IPS-18c (cell line): Measurements from ENCODE around the gene GSTM2.
"Not testable (repeated sequence)": the region's sequence is repeated elsewhere in the genome, so short reads cannot be mapped to it uniquely, and the experiment has no call there.

Experiments
- H3K4me3 ChIP-seq: 2 replicates; pipeline ENCODE4 v1.7.0; 2013; ENCODE audit warnings: low read depth, mild to moderate bottlenecking, low read length, moderate library complexity; ENCODE audit not compliant: insufficient read depth
- H3K9me3 ChIP-seq: one replicate; pipeline ENCODE4 v1.6.1; 2013; ENCODE audit warnings: mild to moderate bottlenecking, low read length, moderate library complexity; ENCODE audit not compliant: control insufficient read depth, insufficient read depth

Gene GSTM2

DNA sequence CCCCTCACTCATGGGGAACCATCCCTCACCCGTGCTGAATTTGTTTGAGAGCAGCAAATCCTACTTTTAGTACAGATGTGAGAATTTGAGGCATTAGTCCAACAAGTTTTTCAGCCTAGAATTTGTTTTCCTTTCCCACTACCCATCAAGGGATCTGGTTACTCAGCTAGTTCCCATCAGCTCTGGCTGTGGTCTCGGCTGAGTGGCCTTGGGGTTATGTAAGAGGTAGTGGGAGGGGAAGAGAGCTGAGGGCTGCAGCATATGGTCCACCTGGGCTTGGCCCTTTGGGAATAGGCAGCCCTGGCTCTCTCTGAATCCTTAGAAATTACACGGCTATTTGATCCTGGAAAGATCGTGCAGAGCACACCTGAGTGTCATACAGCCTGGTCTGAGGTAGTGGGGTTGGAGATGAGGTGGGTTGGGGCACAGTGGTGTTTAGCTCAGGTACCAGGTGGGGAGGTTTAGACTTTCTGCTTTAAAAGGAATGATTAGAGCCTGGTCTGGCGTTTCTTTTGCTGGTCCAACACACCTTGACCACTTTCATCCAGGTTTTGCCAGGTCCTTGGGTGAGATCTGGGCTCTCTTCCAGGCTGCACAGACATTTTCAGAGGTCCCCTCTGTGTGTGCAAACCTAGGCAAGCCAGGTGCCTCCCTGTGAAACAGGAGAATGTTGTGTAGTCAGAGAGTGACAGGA lies 7.7 kb upstream of the GSTM2 start:
- H3K9me3 ChIP-seq = peaks cover 2% of the 10 kb centered on the region
- H3K4me3 ChIP-seq = no peak overlapping the region

DNA sequence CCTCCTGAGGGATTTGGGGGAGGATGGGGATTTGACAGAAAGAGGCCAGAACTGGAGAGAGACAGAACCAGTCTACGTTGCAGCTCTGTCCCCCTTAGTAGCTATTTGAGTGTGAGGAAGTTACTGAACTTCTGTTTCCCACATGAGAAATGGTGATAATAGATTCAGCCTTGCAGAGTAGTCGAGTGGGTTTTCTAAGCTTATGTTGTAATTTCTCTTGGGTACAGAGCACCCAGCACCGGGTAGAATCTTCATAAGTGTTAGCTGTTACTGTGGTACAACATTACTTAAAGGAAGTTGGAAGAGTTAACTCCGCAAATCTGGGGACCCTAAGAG lies 7.2 kb upstream of the GSTM2 start:
- not testable (repeated sequence) for H3K4me3 ChIP-seq, H3K9me3 ChIP-seq

DNA sequence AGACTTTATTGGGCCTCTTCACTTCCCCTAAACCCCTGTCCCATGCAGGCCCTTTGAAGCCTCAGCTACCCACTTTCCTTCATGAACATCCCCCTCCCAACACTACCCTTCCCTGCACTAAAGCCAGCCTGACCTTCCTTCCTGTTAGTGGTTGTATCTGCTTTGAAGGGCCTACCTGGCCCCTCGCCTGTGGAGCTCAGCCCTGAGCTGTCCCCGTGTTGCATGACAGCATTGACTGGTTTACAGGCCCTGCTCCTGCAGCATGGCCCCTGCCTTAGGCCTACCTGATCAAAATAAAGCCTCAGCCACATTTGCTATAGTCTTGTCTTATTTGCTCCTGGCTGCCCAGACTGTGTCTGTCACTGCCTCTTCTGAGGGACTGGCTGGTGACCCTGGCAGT lies 6.5 kb upstream of the GSTM2 start:
- H3K4me3 ChIP-seq = no peak overlapping the region

DNA sequence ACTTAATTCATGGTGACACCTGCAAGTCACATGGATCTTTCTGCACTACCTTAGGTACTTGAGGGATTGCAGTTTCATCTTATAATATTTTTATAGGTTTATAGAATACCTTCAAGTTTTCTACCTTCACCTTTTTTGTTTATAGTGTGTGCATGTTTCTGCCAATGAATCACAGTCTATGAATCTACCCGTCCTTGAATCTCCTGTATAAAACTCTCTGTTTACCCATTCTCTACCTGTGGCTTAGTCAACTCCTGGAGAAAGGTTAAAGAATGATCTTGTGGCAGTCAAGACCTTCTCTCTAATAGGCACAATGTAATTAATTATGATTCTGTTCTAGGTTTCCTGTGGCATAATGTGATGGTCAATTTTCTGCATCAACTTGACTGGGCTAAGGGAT lies 3.2 kb upstream of the GSTM2 start:
- peaks cover 2% of the 10 kb centered on the region for H3K9me3 ChIP-seq
- no peak overlapping the region for H3K4me3 ChIP-seq

More for the DNA sequence above, 6.5 kb upstream of the GSTM2 start:
- H3K9me3 ChIP-seq = peaks cover 2% of the 10 kb centered on the region

DNA sequence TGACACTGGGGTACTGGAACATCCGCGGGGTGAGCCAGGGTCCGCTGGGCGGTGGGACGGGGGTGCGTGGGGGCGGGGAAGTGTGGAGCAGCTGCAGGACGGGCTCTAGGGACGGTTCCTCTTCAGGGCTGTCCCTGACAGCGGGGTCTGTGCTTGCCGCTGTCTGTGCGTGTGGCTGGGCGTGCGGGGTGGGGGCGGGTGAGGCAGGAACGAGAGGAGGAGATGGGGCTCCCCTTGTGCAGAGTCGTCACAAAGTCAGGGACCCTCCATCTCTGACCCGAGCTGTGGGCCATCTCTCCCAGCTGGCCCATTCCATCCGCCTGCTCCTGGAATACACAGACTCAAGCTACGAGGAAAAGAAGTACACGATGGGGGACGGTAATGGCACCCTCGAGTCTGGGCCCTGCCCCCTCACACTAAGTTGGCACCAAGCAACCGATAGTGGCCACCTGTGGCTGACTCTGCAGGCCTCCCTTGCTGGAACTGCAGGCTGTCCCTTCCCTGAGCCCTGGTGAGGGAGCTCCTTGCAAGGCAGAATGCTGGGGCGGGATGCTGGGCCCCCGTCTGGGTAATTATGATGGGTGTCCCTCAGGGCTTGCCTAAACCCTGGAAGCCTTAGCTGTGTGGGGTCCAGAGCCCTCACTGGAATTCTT lies 392 bp downstream of the GSTM2 start:
- Histone ChIP-seq H3K4me3 (peak overlapping the region; percentile 43), H3K9me3 (no peaks in the 10 kb centered on the region)

DNA sequence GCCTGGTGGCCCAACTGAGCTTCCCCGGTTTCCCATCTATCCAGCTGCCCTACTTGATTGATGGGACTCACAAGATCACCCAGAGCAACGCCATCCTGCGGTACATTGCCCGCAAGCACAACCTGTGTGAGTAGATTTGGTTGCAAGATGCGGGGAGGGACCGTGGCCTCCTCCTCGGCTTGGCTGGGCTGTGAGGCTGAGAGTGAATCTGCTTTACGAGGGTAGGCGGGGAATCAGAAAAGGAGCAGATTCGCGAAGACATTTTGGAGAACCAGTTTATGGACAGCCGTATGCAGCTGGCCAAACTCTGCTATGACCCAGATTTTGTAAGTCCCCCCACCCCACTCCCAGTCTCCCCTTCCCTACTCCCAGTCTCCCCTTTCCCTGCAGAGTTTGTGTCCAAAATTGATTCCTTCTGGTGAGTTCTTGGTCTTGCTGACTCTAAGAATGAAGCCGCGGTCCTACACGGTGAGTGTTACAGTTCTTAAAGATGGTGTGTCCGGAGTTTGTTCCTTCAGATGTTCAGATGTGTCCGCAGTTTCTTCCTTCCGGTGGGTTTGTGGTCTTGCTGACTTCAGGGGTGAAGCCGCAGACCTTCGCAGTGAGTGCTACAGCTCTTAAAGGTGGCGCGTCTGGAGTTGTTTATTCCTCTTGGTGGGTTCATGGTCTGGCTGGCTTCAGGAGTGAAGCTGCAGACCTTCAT lies 1.5 kb downstream of the GSTM2 start:
- Histone ChIP-seq H3K9me3 (no peaks in the 10 kb centered on the region), H3K4me3 (no peak overlapping the region)

DNA sequence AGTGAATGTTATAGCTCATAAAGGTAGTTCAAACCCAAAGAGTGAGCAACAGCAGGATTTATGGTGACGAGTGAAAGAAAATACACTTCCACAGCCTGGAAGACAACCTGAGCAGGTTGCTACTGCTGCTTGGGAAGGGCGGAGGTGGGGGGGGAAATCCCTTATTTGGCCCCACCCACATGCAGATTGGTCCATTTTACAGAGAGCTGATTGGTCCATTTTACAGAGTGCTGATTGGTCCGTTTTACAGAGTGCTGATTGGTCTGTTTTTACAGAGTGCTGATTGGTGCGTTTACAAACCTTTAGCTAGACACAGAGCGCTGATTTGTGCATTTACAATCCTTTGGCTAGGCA lies 2.1 kb downstream of the GSTM2 start:
- H3K4me3 ChIP-seq, H3K9me3 ChIP-seq: not testable (repeated sequence)

DNA sequence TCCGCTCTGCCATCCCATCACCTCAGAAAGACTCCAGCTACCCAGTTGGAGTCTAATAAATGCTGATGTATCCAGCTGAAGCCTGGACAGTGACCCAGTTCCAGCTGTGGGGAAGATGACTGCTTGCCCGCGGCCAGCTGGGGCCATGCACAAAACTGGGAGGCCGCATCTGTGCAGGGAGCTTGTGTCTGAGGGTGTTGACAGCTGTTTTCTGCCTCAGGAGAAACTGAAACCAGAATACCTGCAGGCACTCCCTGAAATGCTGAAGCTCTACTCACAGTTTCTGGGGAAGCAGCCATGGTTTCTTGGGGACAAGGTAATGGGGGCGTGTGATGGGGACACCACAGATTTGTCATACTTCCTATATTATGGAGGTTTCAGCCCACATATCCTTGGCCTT lies 3.2 kb downstream of the GSTM2 start:
- Histone ChIP-seq H3K9me3 (no peaks in the 10 kb centered on the region), H3K4me3 (no peak overlapping the region)

DNA sequence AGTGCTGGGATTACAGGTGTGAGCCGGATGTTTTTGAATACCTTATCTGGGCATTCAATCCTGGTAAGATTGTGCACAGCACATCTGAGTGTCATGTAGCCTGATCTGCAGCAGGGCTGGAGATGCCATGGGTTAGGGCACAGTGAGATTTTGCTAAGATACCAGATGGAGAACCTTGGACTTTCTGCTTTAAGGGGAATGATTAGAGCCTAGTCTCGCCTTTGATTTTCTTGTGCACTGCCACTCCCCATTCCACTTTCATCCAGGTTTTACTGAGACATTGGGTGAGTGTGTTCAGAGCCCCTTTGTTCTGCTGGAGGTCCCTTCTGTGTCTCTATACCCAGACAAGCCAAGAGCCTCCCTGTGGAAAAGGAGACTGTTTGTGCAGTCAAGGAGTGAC lies 6.0 kb downstream of the GSTM2 start:
- H3K9me3 ChIP-seq, H3K4me3 ChIP-seq: not testable (repeated sequence)

DNA sequence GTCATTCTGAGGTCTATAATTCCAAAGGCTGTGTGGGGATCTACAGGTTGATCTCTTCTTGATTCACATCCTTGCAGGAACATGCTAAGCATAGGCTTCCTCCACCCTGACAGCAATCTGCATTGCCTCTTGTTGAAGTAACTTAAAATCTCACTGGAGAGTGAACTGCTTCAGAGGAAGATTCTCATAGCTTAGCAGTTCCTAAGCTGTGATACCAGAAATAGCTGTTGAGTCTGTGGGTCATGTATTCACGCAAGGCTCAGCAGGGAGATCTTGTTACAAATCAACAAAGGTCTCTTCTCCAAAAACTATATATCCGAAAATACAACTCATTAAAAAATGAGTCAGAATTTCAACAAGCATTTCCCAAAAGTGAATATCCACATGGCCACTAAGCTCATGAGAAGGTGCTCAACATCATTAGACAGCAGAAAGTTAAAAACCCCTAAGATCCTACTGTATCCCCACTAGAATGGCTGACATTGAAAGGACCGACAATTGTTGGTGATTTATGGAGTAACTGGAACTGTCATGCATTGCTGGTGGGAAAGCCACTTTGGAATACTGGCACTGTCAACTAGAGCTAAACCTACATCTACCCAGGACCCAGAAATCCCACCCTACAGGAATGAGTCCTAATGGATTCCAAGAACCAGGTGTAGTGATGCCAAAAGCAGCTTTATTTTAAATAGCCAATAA lies 9.0 kb downstream of the GSTM2 start:
- H3K9me3 ChIP-seq, H3K4me3 ChIP-seq: not testable (repeated sequence)

DNA sequence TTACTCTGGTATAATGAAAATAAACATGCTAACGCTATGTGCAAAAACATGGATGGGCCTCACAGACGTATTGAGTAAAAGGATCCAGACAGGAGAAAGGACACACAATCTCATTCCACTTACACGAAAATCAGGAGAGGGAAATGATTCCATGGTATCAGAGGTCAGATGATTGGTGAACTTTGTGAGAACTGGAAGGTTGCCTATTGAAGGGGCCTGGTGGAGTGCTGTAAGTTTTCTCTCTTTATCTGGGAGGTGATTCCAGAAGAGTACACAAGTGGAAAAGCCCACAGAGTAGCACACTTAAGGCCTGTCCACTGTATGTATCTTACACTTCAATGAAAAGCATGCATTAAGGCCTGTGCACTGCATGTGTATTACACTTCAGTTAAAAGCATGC lies 9.6 kb downstream of the GSTM2 start:
- no peak overlapping the region for H3K4me3 ChIP-seq
- no peaks in the 10 kb centered on the region for H3K9me3 ChIP-seq

DNA sequence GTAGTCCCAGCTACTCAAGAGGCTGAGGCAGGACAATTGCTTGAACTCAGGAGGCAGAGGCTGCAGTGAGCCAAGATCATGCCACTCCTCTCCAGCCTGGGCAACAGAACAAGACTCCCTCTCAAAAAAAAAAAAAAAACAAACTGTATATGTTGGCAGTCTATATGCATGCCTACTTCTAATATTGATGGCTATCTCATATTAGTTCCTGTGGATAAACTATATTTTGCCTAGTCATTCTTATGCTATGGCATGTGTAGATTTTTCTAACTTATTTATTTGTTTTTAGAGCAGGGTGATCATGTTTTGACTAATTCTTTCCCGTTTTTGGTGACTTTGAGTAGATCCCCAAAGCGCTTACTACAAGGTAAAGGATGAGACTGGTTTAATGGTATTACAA lies 10.8 kb downstream of the GSTM2 start:
- not testable (repeated sequence) for H3K4me3 ChIP-seq, H3K9me3 ChIP-seq

DNA sequence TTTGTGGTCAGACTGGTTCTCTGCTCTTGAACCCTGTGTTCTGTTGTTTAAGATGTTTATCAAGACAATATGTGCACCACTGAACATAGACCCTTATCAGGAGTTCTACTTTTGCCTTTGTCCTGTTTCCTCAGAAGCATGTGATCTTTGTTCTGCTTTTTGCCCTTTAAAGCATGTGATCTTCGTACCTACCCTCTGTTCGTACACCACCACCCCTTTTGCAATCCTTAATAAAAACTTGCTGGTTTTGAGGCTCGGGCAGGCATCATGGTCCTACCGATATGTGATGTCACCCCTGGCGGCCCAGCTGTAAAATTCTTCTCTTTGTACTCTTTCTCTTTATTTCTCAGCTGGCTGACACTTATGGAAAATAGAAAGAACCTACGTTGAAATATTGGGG lies 16.9 kb downstream of the GSTM2 start:
- not testable (repeated sequence) for H3K9me3 ChIP-seq, H3K4me3 ChIP-seq

DNA sequence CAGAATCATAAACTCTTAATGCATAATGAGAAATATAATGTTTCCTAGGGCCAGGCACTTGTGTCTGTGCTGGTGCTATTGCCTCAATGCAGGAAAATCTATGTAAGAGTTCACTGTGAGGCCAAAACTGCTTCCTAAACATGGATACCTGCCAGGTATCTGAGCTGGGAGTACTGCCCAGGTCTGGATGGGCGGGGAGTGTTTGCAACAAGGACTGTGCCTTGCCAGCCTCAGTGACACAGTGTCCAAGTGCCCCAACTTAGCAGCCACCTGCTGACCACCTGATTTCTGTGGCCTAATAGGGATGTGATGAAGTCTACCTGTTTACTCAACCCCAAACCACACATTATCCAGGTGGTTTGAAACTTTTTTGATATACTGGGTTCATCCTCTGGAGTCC lies 17.5 kb downstream of the GSTM2 start:
- H3K4me3 ChIP-seq, H3K9me3 ChIP-seq: not testable (repeated sequence)

DNA sequence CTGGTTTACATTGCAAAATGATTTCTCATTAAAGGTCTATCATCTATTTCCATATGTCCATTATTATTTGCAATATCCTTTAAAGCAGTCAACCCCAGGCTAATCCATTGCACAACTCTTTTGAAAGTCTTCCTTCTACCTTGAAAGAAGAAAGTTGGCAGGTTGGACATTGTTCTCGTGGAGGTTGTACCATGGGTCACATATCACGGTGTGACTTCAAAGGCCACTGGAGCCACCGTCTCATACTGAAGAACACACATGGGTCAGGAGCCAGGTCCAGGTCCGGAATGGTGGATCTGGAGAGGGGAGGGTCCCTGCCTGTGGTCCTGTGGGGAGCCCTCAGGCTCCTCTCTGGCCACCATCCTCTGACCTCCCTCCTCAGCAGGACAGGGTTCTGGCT lies 18.0 kb downstream of the GSTM2 start:
- H3K9me3 ChIP-seq, H3K4me3 ChIP-seq: not testable (repeated sequence)

DNA sequence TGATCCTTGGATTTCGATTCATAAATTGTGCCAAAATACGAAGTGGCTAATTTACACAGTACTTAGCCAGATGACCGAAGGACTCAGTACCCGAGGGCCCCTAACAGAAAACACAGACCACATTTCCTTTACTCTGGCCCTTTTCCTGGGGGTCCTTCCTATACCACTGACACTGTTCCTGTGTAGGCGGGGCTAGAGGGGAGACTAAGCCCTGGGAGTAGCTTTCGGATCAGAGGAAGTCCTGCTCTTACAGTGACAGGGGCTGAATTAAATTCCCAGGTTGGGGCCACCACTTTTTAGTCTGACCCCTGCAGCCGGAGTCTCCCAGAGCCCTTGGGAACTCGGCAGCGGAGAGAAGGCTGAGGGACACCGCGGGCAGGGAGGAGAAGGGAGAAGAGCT lies 19.3 kb downstream of the GSTM2 start:
- H3K4me3 ChIP-seq, H3K9me3 ChIP-seq: not testable (repeated sequence)

DNA sequence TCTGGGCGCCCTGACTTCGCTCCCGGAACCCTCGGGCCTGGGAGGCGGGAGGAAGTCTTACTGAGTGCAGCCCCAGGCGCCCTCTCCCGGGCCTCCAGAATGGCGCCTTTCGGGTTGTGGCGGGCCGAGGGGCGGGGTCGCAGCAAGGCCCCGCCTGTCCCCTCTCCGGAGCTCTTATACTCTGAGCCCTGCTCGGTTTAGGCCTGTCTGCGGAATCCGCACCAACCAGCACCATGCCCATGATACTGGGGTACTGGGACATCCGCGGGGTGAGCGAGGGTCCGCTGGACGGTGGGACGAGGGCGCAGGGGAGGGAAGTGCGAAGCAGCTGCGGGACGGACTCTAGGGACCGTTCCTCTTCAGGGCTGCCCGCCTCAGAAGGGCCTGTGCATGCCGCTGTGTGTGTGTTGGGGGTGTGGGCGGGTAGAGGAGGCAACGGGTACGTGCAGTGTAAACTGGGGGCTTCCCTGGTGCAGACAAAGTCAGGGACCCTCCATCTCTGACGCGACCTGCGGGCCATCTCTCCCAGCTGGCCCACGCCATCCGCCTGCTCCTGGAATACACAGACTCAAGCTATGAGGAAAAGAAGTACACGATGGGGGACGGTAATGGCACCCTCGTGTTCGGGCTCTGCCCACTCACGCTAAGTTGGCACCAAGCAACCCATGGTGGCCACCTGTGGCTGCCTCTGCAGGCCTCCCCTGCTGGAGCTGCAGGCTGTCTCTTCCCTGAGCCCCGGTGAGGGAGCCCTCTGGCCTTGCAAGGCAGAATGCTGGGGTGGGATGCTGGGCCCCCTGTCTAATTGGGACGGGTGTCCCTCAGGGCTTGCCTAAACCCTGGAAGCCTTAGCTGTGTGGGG lies 20.0 kb downstream of the GSTM2 start, which contains the start of gene GSTM1:
TSS of gene GSTM1 (plus strand) at position 177 of the 859 bp plus-strand sequence. CDS start at position 234, 57 bp downstream.
- H3K4me3 ChIP-seq = peak within 1 kb of the TSS; percentile 41; the same call in 1 of the 2 replicates
- no peaks in the 10 kb centered on the region for H3K9me3 ChIP-seq
